Upper lobe of left lung (tissue), 4 donors: ENCODE measurements around the gene PCDHGC5.

ENCODE experiments used
- POLR2A ChIP-seq, 4 donors: fragments of 450-650 bp; IDR thresholded peaks; one replicate each; pipeline ENCODE4 v1.5.1; 2016 to 2017; ENCODE audit warnings: antibody characterized with exemption in 4 of 4, mild to moderate bottlenecking in 2 of 4
- TF ChIP-seq, protein P1 (sequence below), 6 experiments: fragments of 450-650 bp in 4 of 6; fragments of 200-600 bp in 2 of 6; sonication (generic) in 2 of 6; IDR thresholded peaks; one replicate each; pipeline ENCODE4 v1.5.1; 2016 to 2019; ENCODE audit warnings: antibody characterized with exemption in 6 of 6

DNA sequence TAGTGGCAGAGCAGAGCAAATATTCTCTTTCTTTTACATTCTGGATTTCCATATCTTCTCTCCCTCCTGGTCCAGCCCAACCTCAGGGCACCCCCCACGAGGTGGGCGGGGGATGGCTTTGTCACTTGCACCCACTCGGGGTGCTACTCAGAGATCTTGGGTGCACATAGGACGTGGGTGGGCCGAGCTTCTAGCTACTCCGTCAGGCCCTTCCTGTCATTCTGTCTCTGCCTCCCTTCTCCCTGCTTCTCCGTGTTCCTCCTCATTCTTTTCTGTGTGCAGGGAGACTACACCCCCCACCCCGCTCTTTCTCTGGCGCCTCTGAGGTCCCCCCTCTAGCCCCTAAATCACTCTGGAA lies 19.5 kb downstream of the PCDHGC5 start:
- TF ChIP-seq, protein P1, sequence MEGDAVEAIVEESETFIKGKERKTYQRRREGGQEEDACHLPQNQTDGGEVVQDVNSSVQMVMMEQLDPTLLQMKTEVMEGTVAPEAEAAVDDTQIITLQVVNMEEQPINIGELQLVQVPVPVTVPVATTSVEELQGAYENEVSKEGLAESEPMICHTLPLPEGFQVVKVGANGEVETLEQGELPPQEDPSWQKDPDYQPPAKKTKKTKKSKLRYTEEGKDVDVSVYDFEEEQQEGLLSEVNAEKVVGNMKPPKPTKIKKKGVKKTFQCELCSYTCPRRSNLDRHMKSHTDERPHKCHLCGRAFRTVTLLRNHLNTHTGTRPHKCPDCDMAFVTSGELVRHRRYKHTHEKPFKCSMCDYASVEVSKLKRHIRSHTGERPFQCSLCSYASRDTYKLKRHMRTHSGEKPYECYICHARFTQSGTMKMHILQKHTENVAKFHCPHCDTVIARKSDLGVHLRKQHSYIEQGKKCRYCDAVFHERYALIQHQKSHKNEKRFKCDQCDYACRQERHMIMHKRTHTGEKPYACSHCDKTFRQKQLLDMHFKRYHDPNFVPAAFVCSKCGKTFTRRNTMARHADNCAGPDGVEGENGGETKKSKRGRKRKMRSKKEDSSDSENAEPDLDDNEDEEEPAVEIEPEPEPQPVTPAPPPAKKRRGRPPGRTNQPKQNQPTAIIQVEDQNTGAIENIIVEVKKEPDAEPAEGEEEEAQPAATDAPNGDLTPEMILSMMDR (IDR thresholded peaks at IDR 0.05) = no peak
- TF ChIP-seq POLR2A (IDR thresholded peaks at IDR 0.05) = no peak
